ENCODE data around the gene GSDME.

GSDME gene

DNA sequence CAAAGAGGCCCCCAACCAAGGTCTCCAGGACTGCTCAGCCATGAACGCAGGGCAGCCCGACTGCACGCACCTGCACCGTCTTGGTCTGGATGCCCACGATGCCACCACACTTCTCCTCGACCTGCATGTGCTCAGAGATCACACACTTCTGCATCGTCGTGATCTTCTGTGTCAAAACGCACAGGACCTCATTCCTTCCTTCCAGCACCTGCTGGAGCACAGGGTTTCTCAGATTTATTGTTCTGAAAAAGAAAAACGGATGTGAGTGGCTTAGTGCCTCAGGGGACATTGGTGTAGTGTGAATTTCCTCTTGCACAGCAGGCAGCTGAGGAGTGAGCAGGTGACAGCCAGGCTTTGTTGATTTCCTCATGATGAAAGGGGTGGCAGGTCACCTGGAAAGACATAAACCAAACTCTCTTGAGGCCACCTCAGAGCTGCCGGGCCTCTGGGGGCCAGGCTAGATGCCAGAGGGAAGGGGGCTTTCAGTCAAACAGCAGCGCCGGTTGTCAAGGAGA, 38.2 kb downstream of the GSDME start:
- DNase-seq: peak; percentile 93

DNA sequence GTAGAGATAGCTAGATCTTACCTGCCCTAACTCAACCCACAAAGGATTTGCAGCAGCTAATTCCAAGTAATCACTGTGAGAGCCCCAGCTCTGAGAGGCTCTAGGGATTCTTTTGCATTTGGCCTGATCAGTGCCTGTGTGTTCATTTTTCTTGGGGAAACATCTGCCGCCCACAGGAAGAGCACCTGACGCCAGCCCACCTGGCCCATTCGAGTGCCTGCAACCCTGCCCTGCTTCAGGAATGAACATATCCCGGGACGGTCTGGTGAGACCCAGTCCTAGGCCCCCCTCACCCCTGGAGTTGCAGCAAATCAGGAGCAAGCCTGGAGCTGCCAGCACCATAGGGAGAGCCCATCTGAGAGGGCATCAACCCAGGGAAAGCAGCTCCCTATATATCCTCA, 38.8 kb downstream of the GSDME start:
- DNase-seq: no peak

DNA sequence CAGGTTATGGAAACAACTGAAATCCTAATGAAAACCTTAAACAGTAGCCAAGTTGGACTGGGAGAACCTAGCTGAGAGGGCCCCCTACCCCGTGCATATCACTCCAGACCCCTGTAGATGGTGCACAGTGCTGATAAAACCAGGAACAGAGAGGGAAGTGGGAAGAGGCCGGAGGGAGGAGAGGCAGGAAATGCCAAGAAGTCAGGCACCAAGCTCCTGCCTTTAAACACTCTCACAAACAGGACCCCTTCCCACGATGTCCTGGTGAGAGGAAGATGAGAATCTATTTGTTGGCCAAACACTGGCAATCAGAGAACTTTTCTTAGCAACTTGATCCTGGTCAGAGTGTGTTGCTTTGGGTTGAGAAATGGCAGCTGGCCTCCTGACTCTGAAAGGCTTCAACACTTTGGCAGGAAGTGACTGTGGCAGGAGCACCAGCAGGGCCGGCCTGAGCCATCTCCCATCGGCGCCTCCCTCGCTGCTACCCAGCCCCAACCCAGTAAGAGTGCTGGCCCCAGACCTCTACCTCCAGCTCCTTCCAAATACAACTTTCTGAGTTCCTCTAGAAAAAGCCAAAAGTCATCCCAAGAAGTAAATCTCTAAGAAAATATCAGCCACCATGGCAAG, 39.5 kb downstream of the GSDME start:
- no peak for DNase-seq

GRCh38 chr7:24717247-24717622, 40.0 kb downstream of the GSDME start:
- DNase-seq: no peak

- DNase-seq: no peak
Observed at GRCh38 chr7:24716480-24717246, 40.6 kb downstream of the GSDME start.

- peak; percentile 17 for DNase-seq
Observed at GRCh38 chr7:24715661-24716479, 41.4 kb downstream of the GSDME start.

- no peak for DNase-seq
Observed at GRCh38 chr7:24715171-24715570, 42.1 kb downstream of the GSDME start.

GRCh38 chr7:24714676-24715010, 42.6 kb downstream of the GSDME start:
- DNase-seq: no peak

DNA sequence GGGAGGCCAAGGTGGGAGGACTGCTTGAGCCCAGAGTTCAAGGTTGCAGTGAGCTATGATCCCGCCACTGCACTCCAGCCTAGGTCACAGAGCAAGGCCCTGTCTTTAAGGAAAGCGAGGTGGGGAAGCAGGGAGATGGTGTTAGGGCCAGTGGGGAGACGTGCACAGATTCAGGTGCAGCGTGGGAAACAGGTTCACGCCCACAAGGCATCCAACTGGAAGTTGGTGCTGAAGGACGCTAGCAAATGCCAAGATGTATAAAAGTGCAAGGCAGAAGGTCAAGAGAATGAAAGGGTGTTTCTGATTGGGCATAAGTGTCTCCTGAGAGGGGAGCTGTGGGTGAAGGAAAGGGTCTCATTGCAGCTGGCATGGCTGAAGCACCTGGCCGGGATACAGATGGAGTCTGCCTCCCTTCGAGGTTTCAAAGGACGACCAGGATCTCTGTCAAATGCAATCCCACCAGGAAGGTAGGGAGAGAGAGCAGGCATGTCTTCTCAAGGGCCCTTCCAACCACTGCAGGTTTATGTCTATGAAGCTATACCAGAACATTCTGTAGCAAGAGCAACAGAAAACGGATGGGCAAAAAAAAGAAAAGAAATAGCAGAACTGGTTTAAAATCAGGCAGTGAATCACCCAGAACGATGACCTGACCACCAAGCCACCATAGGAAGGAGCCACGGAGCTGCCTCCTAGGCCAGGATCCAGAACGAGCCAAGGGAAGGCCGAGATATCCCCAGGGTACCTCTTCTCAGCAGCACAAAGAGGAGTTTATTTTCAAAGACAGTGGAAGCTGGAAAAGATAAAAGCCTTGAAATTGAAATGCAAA, 43.2 kb downstream of the GSDME start:
- DNase-seq: no peak

DNA sequence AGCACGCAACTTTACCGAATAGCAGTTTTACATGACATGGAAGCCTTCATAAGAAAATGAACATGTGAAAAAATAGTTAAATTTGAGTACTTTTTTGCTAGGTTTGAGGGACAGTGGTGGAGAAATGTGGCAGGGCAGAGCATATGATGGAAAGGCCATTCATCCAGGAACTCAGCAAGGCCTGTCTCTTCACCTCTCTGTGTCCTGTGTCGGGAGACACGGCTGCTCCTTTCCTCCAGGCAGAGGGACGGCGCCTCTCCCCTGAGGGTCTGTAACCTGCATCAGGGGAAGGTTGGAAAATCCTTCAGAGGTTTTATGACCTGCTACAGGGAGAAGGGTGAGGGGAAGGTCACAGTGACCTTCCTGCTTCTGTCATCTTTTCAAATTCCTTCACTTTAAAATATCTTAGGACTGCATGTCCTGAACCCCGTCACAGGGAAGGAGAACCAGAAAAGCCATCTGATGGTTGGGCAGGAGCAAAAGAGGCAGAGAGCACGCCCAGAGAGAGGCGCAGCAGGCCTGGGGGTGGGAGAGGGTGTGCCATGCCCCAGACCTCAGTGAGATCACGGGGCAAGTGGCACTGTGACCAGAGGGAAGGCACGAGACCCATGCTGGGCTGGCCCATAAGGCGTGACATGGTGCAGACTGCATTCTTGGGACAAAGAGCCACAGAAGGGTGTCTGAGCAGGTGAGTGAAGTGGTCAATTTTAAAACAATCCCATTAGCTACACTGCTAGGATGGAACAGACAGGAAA, 44.0 kb downstream of the GSDME start:
- DNase-seq: no peak

DNA sequence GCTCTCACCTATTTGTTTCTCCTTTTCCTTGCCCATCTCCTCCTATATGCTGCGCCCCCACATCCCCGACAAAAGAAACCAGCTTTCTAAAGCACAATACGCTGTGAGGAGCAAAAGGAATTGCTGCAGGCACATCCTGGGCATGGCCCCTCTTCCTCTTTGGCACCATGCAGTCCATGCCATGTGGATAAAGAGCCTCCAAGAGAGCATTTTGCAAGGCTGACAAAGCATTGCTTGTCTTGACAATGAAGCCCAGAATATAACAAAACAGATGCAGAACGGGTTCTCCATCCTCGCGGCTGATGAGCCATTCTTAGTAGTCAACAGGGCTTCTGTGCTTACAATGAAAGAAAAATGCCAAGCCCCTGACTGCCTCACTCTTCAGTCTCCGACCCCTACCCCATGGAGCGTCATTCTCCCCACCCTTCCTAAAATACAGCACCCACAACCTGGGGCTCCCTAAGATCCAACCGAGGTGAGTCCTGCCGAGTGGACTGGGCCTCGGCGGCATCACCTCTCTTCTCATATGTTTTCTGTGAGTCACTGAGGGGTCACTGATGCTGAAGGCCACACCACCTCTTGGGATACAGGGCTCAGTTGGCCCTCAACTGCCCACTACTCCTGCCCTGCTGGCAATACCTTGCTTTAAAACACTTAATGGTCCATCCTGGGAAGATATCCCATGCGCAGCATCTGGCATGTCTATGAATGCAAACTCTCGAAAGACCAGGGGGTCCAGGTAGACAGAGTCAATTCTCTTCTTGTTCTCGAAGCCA, 47.5 kb downstream of the GSDME start:
- DNase-seq: no peak

- no peak for DNase-seq
Observed at GRCh38 chr7:24709051-24709450, 48.2 kb downstream of the GSDME start.

DNA sequence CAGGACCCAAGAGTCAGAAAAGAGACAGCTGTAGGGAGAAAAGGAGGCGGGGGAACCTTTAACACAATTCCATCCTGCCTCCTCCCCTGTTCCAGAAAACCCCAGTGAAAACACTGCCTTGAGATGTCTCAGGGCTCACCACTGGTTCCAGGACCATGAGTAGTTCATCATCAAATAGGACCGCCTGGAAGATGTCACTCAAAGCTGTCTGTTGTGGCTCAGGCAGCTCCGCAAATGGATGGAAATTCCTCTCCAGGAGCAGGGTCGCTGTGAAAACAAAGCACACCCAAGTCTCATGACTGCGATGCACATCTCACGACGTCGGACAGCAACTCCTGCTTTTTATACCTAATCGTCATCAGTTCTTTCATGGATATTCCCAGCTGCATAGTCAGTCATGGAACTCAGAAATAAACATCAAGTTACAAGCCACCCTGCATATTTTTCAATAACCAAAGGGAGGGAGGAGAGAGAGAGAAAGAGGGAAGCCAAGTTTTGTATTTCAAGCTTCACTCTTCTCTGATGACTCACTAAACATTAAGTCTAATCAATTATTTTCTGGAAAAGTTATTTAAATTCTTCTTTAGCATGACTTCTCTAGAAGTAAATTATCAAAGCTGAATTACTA, 49.2 kb downstream of the GSDME start:
- no peak for DNase-seq

GRCh38 chr7:24706211-24707170, 50.8 kb downstream of the GSDME start:
- no peak for DNase-seq

DNA sequence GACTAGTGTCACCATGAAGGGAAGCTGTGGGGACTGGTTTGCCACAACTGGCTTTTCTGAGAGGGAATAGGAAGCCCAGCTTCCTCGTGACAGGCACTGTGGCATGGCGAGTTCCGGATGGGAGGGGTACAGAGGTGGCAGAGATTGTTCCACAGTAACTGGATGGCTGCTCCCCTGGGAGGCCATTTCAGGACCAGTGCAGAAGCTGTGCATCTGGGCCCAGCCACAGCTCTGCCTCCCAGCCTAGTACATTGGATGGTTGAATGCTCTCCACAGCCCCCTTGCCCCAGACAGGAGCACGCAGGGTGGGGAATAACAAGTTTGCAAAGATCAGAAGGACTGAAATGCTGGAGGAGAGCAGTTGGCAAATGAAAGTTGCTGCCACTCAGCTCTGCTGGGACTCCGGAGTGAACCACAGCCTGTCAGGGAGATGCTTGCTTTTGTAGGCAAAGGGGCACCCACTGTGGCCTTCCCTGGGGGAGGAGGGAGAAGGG, 51.8 kb downstream of the GSDME start:
- DNase-seq: no peak

DNA sequence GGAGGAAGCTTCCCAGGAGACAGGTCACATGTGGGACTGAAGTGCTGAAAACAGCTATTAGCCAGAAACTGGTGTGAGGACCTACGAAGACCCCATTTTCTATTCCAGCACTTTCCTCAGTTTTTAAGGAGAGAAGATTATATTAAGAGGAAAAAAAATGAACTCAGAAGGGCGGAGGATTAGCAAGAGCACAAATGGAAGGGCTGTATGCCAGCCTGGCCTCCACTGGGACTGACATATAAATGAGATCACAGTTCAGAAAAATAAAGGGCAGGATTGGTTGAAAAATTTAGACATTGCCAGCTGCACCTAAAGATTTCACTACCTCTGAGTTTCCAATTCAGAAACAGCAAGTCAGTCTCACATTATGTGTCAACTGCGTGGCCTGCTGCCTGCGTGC, 53.0 kb downstream of the GSDME start:
- DNase-seq: no peak

DNA sequence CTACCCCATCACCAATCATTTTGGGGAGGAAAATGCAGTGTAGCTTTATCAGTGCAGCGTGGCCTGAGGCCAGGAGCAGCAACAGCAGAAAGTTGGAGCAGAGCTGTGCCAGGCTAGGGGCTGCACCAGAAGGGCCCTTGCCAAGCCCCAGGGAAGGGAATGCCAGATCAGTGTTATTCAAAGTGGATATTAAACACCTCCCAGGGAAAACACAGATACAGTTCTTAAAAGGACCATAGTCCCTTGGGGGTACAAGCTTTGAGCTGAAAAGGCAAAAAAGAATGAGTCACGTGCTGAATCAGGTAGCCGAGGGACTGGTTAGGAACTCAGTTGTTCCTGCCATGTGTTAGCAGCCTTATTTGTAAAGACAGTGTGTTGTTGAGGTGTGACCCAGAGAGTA, 54.0 kb downstream of the GSDME start:
- DNase-seq: no peak

GRCh38 chr7:24702755-24703154, 54.5 kb downstream of the GSDME start:
- DNase-seq: no peak

All from NCI-H146 (cell line).